Measurements from ENCODE around the gene RRAD.

DNA sequence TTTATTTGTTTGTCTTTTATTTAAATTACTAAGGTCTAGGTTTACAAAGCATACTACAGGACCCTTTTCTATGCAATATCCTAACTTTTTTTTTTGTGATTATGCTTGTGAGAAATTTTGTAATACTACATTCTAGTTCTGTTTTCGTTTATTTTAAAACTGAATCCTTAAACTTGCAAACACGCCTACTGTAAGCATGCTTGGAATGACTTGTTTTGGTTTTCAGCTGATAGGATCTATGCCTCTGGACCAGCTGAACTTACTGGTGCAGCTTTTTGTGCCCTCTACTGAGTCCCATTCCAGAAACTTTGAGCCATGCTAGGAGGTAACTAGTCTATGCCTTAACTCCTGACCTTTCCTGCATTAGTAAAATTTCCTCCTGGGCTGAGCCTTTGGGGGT is 39.0 kb downstream of the RRAD start:
- TF ChIP-seq, protein P1, sequence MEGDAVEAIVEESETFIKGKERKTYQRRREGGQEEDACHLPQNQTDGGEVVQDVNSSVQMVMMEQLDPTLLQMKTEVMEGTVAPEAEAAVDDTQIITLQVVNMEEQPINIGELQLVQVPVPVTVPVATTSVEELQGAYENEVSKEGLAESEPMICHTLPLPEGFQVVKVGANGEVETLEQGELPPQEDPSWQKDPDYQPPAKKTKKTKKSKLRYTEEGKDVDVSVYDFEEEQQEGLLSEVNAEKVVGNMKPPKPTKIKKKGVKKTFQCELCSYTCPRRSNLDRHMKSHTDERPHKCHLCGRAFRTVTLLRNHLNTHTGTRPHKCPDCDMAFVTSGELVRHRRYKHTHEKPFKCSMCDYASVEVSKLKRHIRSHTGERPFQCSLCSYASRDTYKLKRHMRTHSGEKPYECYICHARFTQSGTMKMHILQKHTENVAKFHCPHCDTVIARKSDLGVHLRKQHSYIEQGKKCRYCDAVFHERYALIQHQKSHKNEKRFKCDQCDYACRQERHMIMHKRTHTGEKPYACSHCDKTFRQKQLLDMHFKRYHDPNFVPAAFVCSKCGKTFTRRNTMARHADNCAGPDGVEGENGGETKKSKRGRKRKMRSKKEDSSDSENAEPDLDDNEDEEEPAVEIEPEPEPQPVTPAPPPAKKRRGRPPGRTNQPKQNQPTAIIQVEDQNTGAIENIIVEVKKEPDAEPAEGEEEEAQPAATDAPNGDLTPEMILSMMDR (tag by site-specific recombination; IDR thresholded peaks at IDR 0.05) = no peak
- TF ChIP-seq ZNF350 (tag by site-specific recombination; IDR thresholded peaks at IDR 0.05) = no peak
- TF ChIP-seq ZNF366 (tag by site-specific recombination; conservative IDR thresholded peaks at IDR 0.05) = no peak
- TF ChIP-seq, protein P2, sequence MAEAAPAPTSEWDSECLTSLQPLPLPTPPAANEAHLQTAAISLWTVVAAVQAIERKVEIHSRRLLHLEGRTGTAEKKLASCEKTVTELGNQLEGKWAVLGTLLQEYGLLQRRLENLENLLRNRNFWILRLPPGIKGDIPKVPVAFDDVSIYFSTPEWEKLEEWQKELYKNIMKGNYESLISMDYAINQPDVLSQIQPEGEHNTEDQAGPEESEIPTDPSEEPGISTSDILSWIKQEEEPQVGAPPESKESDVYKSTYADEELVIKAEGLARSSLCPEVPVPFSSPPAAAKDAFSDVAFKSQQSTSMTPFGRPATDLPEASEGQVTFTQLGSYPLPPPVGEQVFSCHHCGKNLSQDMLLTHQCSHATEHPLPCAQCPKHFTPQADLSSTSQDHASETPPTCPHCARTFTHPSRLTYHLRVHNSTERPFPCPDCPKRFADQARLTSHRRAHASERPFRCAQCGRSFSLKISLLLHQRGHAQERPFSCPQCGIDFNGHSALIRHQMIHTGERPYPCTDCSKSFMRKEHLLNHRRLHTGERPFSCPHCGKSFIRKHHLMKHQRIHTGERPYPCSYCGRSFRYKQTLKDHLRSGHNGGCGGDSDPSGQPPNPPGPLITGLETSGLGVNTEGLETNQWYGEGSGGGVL (tag by site-specific recombination; IDR thresholded peaks at IDR 0.05) = no peak
- no peak for TF ChIP-seq KLF16 (tag by site-specific recombination; IDR thresholded peaks at IDR 0.05)
- no peak for TF ChIP-seq YY1 (tag by site-specific recombination; IDR thresholded peaks at IDR 0.05)
- TF ChIP-seq ZNF354C (tag by site-specific recombination; IDR thresholded peaks at IDR 0.05; ENCODE audit: borderline replicate concordance, low read depth) = no peak
- no peak for TF ChIP-seq TRIM28 (IDR thresholded peaks at IDR 0.05; ENCODE audit: borderline replicate concordance, low read length)
- TF ChIP-seq ZNF121 (tag by site-specific recombination; IDR thresholded peaks at IDR 0.05) = no peak
- TF ChIP-seq, protein P3, sequence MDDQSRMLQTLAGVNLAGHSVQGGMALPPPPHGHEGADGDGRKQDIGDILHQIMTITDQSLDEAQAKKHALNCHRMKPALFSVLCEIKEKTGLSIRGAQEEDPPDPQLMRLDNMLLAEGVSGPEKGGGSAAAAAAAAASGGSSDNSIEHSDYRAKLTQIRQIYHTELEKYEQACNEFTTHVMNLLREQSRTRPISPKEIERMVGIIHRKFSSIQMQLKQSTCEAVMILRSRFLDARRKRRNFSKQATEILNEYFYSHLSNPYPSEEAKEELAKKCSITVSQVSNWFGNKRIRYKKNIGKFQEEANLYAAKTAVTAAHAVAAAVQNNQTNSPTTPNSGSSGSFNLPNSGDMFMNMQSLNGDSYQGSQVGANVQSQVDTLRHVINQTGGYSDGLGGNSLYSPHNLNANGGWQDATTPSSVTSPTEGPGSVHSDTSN (CRISPR knock-in tag; IDR thresholded peaks at IDR 0.05) = no peak

All from HEK293 (cell line).